G401.6 (cell line): ENCODE measurements around the gene NMNAT3.

Source experiments
- FAIRE-seq: peaks from 2 replicates; lab custom pipeline; 2012; peaks lifted over from hg19 to GRCh38; lab: Jason Lieb, UNC

Gene NMNAT3

GRCh38 chr3:139540651-139541531, 136.9 kb downstream of the NMNAT3 start:
- no peak for FAIRE-seq

DNA sequence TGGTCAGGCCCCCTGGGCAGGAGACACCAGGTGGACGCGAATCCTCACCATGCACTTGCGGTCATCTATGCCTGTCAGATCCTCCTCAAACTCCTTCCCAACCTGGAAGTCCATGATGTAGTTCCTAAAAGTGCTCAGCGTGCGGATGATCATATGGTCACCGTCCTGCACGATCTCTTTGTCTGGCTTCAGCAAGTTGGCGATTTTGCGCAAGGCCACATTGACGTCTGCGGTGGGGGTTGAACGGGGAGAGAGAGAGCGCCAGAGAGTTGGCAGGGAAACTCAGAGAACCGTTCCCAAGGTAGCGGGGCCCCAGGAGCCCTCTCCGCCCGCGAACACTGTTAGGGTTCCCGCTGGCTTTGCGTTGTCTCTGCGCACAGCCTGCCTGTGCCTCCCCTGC, 139.0 kb downstream of the NMNAT3 start:
- no peak for FAIRE-seq

- no peak for FAIRE-seq
Measured at GRCh38 chr3:139537795-139538621, 139.8 kb downstream of the NMNAT3 start.

GRCh38 chr3:139537361-139537760, 140.4 kb downstream of the NMNAT3 start:
- no peak for FAIRE-seq

DNA sequence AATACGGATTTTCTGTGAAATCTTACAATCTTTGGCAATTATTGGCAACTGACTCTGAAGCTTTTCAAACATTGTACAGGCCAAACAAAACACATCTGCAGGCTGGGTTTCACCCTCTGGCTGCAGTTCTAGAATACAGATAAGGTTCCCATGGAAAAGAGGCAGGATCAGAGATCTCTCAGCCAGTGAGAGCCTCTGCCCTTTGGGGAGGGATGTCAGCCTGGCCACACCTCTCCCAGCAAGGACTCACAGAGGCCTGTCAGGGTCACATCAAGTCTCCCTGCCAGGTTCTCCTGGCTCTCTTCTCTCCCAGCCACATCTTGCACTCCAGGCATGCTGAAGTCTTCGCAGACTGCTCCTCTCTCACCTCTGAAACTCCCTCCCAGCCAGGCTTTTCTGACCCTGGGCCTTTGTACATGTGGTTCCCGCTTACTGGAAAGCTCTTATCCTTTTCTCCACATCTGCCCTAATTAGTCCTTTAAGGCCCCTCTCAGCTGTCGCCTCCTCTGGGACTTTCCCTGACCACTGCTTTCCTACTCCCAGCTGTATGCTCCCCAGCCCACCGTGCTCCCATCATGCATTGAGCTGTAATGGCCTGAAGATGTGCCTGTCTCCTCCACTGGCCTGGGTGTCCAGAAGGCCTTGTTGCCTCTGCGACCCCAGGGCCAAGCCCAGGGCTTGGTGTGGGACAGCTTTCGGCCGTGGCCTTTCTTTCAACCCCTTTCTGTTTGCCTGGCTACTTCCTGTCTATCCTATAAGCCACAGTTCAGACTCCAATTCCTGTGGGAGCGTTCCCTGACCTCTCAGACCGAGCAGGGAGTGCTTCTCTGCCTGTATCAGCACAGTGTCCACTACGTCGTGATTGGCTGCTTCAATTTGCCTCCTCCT, 142.5 kb downstream of the NMNAT3 start:
- FAIRE-seq = no peak

- FAIRE-seq = no peak
Measured at GRCh38 chr3:139534455-139534812, 143.3 kb downstream of the NMNAT3 start.

- no peak for FAIRE-seq
Measured at GRCh38 chr3:139533781-139534454, 143.9 kb downstream of the NMNAT3 start.

GRCh38 chr3:139532976-139533375, 144.8 kb downstream of the NMNAT3 start:
- FAIRE-seq = no peak

DNA sequence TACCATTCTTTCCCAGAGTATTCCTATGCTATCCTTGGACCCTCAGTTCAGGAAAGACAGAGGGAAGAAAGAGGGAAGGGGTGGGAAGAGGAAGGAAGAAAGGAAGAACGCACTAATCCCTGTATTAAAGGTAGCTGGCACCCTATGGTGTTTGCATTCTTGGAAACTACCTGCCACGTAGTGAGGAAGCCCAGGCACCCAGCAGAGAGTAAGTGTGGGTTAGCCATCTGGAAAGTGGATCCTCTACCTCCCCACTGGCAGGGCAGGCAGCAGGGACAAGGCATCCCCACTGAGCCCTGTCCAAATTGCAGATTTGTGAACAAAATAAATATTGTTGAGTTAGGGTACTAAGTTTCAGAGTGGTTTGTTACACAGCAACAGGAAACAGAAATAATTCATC, 147.1 kb downstream of the NMNAT3 start:
- FAIRE-seq = no peak

DNA sequence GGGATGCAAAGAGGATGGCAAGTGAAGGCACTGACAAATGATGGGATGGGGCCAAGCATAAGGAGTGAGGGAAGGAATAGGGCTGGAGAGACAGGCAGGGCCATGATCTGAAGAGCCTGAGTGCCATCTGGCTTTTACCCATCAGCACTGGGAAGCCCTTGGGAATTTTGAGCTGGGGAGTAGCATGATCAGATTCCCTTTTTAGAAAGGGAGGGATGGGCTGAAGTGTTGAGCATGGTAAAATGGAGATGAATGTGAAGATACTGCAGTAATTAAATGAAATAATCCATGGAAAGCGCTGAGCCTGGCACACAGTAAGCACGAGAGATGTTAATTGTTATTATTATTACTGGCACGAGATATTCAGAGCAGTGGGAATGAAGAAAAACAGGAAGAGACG, 148.1 kb downstream of the NMNAT3 start:
- FAIRE-seq = no peak

DNA sequence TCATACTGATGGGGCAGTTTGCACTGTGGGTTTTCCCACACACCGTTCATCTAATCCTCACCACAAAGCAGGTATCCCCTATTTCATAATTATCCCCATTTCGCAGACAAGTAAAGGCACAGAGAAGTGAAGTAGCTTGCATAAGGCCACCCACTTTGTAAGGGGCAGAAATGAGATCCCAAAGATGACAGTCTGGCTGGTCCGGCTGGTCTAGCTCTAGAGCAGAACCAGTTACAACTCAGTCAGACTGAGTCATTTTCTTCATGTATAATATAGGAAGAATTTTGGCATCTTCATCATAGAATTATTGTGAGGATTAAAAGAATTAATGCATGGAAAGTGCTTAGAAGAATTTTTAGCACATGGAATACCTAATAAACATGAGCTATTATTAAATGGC, 148.8 kb downstream of the NMNAT3 start:
- FAIRE-seq = no peak

DNA sequence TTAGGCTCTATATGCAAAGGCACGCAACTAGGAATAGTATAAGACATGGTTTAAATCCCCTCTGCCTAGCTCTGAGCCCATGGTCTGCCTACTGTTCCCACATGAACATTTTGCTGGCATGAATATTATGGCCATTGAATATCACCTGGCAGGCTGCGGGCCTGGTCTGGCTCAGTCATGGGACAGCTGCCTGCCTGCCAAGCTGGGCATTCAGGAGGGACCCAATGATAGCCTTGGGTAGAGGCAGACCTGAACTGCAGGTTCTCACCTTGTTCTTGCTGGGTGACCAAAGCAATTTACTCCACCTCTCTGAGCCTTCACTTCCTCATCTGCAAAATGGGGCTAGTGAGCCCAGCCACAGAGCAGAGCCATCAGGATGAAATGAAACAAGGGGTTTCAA, 149.5 kb downstream of the NMNAT3 start:
- no peak for FAIRE-seq

DNA sequence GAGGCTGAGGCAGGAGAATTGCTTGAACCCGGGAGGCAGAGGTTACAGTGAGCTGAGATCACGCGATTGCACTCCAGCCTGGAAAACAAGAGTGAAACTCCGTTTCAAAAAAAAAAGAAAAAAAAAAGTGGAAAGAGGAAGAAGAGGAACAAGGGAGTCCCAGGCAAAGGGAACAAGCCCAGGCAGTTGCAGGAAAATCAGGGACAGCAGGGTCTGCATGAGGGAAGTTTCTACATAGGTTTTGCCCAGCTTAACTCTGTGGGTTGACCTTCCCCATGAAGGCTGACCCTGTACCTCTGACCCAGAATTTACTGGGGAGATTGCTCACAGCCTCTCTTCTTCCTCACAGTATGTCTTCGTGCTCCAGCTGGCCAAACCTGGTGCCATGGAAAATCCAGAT, 150.5 kb downstream of the NMNAT3 start:
- no peak for FAIRE-seq

DNA sequence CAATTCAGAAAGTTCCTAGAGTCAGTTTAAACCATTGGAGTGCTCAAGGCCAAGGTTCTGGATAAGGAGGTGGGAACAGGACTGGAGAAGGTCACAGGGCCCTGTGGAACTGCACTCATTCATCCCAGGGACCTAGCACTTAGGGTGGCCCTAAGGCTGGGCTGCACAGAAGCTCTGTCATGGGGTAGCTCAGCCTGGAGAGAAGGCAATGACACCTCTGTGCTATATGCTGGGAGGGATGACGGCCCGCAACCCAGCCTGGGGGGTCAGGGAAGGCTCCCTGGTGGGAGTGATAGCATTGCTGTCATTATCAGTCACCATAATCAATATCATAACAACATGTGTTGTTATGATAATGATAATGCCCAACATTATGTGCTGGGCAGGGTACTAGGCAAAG, 151.6 kb downstream of the NMNAT3 start:
- FAIRE-seq = no peak

- no peak for FAIRE-seq
Measured at GRCh38 chr3:139524841-139525636, 152.7 kb downstream of the NMNAT3 start.

DNA sequence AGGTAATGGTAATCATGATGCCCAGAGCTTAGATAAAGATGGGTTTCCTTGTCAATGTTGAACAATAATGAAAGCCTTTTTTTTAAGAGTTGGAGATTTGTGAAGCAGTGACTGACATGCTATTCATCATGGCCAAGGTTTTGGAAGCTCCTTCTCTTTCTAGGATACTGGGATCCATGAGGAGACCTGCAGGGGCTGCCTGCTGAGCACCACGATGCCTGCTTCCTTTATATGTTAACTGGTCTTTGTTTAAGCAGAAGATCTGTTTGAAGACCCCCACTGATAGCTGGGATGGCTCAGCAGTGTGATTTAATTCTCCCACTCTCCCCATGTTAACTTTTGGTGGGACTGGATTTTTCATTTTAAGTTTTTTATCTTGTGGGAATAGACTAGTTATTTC, 154.1 kb downstream of the NMNAT3 start:
- FAIRE-seq = no peak

DNA sequence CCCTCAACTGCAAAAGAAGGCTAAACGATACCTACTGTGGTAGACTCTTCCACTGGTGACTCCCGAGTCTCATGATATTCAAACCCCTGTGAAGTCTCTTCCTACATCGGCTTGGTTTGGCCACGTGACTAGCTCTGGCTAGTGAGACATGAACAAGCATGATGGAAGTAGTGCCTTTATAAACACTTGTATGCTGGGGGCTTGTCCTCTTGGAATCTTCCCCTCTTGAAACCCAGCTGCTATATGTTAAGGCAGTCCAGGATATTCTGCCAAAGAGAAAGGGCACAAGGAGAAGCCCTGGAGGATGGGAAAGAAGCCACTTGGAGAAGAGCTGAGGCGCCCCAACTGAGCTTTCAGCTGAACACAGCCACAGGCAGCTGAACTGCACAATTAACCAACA, 154.6 kb downstream of the NMNAT3 start:
- no peak for FAIRE-seq

DNA sequence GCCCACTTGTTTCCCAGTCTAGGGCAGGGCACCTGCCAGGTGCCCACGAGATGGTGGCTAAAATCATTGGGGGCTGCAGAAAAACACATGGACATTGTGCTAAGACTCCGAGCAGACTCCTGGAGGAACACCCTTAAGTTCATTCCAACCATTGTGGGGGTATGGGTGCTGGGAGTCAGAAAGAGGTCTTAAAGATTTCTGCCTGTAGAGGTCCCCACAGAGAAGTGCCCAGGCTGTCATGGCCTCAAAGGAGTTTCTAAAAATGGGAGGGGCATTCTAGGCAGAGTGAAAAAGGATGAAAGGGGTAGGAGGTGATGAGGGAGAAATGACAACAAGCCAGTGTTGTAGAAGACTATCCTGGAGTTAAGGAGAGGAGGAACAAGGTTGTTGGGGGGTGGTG, 155.4 kb downstream of the NMNAT3 start:
- no peak for FAIRE-seq

DNA sequence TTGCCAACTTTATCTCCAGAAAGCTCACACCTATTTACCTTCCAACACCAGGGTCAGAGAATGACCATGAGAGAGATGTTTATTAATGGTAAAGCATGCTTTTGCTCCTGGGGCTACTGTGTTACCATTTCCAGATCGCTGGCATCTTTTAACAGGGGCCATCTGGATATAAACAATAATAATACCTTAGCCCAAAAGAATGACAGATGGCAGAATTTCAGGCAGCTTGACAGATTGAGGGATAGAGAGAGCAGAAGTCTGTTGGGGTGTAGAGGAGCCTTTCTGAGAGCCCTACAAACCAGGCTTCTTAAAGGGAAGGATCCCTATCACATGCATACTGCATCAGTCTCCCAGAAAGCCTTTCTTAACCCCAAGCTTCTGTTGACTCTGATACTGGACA, 156.0 kb downstream of the NMNAT3 start:
- no peak for FAIRE-seq

GRCh38 chr3:139521144-139521543, 156.6 kb downstream of the NMNAT3 start:
- no peak for FAIRE-seq
